Activated T-cell treated with anti-CD3 and anti-CD28 coated beads for 1 hour (primary cell): ENCODE results near the gene CAPN5.

Source experiments
- DNase-seq: peaks from one replicate; pipeline ENCODE4 v3.0.0-alpha.2; 2020; ENCODE audit warnings: low read depth

The CAPN5 gene

DNA sequence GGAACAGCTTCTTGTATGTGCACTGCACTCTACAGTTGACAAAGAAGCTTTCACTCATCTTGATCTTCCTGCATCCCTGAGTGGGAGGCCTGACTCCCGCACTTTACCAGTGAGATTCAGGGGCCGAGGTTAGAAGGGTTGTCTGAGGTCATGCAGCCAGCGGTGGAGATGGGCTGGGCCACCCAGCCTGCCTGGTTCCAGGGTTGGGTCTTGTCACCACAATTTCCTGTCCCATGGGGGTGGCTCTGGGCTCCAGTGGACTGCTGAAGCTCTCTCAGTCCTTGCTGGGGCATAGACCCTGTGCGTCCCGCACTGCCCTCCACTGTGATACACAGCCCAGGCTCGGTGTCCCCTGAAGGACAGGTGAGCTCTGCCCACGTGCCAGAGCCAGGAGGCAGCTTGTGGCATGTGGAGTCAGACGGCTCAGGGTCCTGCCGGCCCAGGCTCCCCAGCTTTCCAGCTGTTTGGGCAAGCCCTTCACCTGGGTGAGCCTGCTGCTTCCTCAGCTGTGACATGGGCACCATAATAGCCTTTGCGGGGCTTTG lies 54.4 kb downstream of the CAPN5 start:
- no peak for DNase-seq

DNA sequence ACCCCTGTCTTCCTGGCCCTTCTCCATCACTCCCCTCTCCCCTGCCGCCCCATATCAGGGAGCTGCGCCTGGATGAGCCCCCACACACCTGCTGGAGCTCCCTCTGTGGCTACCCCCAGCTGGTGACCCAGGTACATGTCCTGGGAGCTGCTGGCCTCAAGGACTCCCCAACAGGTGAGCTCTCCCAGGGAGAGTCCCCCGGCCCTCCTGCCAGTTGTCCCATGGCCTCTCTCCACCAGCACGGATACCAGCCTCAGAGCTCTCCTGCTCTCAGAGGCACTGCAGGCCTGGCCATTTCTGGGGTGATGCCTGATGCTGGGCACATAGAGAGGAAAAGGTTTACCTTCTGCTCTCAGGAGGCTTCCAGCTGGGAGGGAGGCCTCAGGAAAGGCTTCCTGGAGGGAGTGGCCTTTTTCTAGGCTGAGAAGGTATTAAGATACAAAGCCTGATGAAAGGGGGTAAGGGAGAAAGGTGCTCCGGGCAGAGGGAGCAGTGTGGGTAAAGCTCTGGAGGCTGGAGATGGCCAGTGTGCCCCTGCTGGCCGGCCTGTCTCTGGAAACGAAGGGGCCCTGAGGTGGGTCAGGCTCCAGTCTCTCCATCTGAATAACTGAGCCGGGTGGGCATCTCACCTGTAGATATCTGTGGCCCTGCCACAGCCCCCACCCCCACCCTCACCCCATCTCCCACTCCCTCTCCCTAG lies 55.3 kb downstream of the CAPN5 start:
- DNase-seq, result no peak

DNA sequence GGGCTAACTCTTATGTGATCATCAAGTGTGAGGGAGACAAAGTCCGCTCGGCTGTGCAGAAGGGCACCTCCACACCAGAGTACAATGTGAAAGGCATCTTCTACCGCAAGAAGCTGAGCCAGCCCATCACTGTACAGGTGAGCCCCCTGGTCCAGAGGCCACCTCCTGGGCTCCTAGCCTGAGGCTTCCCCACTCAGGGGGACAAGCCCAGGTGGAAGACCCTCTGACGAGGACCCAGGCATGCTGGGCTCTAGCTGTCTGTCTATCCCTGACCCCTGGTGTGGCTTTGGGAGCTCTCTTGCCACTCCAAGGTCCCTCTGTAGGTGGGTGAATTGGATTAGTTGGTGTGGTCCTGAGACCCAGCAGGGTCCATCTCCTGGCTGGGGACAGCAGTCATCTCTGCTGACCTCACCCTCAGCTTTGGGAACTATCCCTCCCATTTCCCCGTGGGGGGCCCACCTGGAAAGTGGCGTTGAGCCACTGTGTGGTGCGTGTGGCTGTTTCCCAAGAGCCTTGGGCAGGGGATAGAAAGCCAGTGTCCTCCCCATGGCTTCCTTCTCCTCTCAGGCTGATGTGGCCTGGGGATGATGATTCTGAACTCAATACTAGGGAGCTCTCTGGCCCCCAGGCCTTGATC lies 55.9 kb downstream of the CAPN5 start:
- DNase-seq, result no peak

DNA sequence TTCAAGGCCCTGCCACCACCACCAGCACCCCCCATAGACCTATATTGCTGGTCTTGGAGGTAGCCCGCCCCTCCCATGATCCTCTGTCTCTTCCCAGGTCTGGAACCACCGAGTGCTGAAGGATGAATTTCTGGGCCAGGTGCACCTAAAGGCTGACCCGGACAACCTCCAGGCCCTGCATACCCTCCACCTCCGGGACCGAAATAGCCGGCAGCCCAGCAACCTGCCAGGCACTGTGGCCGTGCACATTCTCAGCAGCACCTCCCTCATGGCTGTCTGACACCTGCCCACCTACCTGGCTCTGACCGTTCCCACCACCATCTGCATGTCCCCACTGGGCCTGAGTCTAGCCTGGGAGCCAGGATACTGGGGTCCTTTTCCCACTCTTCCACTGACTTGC lies 56.8 kb downstream of the CAPN5 start:
- DNase-seq, result no peak

DNA sequence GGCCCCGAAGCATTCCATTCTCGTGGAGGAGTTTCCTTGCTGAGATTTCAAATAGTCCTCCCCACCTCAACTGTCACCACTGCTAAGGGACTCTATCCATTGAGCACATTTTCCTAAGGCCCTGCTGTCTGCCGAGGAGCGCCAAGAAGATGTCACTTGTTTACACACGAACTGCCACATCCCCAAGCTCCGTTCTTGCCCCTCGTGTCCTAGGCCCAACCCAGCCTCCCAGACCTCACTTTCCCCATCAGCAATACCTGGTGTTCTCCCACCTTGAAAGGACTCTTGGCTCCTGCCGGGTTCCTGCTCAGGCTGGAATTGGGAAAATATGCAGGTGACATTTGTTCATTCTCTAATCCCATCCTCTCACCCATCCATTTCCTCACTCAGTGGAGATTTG lies 57.3 kb downstream of the CAPN5 start:
- no peak for DNase-seq

DNA sequence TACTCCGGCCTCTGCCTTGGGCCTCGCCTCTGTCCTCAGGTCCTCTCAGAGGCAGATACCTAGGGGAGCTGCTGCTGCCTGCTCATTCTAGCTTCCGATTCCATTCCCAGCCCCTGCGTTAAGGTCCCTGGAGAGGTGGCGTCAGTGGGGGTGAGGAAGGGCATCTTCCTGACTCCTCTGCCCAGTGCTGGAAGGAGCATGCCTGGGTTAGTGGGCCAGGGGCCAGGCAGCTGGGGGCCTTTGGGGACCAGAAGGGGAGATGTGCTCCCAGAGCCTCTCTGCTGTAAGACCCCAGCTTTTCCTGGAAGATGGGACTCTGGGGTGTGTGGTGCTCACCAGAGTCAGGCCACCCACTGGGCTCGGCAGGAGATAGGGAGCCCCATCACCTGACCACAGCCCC lies 57.7 kb downstream of the CAPN5 start:
- no peak for DNase-seq

DNA sequence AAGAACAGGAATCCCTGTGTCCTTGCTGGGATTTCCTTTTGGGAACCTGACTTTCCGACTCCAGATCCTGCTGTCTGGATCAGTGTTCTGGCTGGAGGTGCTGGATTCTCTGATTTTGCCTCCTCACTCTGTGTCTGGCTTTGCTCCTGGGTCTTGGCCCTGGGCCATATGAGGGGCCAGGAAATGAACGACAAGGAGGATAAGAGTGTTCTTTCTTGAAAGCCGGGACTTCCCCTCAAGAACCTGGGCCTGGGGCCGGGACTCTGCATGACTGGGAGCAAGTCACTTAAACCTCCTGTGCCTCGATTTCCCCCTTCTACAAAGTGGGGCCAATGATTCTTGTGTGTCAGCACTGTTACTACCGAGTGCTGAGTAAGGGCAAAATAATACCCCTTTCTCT lies 58.4 kb downstream of the CAPN5 start:
- no peak for DNase-seq

DNA sequence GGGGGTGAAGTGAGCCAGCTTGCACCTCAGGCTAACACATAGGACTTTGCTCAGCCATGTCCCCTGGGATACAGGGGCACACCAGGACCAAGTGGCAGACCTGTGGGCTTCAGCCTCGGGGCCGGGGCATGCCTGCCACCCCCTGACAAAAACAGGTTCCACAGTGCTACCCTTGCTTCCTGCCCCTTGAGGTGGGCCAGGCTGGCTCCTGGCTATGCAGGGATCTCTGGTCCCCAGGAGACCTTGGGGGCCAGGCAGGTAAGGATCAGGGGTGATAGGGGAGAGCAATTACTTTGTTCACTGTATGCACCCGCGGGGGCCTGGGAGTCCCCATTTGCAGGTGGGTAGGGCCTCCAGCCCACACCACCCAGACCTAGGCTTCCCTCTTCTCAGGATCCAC lies 58.9 kb downstream of the CAPN5 start:
- DNase-seq, result no peak

DNA sequence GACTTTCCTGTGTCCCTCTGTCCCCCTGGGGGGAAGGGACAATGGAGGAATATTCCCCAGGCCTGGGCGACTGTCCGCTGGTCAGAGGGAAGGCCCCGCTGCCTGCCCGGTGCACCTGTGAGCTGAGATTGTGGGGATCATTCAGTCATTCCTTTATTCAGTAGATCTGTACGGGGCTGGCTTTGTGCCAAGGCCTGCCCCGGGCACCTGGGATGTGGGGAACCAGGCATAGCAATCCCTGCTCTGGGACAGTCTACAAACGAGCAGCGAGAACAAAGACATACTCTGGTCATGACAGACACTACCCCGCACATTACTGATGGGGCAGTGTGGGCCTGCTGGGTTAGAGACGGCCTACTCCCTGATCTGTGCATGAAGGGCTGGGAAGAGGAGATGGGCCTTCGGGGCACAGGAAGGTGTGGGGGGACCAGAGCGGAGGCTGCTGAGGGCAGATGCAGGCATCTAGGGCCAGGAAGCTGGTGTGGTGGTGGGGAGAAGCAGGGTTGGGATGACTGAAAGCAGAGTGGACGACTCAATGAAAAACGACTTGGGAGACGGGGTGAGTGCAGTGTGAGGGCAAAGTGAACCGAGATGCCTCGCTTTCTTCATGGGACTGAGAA lies 59.5 kb downstream of the CAPN5 start:
- DNase-seq, result no peak

DNA sequence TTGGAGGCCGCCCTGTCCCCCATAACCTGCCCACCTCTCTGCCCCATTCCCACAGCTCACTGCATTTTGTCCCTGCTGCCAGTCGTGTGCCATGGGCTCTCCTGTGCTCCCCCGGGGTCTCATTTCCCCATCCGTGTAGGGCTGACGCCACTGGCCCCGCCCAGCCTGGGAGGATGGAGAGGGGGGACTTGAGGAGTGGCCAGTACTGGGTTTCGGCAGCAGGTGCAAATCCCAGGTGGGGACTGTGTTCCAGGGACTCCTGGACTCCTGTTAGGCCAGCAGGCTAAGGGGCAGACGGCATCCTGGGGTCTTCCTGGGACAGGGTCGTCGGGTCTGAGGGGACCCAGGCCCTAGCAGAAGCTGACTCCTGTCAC lies 60.1 kb downstream of the CAPN5 start:
- DNase-seq, result no peak

DNA sequence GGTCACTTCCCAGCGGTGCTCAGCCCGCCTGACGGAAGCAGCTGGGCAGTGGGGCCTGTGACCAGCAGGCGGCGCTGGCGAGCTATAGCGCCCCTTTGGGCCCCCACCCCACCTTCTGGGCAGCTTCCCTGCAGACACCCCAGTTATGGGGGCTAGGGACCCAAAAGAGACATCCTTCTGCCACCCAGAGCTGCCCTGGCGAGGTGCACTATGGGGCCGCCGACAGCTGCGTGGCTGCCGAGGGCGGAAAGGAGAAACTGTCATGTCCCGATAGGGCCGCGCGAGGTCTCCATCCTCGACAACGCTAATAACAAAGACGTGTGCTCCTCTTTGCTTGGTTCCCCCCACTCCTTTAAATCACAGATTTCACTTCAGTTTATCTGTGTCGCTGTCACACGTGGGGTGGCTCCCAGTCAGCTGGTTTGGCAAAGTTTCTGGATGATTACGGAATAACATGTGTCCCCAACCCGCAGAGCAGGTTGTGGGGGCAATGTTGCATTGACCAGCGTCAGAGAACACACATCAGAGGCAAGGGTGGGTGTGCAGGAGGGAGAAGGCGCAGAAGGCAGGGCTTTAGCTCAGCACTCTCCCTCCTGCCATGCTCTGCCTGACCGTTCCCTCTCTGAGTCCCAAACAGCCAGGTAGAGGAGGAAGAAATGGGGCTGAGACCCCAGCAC lies 60.6 kb downstream of the CAPN5 start:
- DNase-seq, result peak; percentile 46

DNA sequence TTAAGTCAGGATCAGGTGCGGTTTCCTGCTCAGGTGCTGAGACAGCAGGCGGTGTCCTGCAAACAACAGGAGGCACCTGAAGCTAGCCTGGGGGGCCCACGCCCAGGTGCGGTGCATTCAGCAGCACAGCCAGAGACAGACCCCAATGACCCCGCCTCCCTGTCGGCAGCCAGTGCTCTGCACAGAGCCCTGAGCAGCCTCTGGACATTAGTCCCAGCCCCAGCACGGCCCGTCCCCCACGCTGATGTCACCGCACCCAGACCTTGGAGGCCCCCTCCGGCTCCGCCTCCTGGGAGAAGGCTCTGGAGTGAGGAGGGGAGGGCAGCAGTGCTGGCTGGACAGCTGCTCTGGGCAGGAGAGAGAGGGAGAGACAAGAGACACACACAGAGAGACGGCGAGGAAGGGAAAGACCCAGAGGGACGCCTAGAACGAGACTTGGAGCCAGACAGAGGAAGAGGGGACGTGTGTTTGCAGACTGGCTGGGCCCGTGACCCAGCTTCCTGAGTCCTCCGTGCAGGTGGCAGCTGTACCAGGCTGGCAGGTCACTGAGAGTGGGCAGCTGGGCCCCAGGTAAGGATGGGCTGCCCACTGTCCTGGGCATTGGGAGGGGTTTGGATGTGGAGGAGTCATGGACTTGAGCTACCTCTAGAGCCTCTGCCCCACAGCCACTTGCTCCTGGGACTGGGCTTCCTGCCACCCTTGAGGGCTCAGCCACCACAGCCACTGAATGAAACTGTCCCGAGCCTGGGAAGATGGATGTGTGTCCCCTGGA lies 61.3 kb downstream of the CAPN5 start, which contains the start of gene MYO7A:
Gene MYO7A, plus strand, starts transcription at position 327 of the 772 bp plus-strand sequence. CDS start 2,389 bp downstream, outside the sequence.
- no peak for DNase-seq

DNA sequence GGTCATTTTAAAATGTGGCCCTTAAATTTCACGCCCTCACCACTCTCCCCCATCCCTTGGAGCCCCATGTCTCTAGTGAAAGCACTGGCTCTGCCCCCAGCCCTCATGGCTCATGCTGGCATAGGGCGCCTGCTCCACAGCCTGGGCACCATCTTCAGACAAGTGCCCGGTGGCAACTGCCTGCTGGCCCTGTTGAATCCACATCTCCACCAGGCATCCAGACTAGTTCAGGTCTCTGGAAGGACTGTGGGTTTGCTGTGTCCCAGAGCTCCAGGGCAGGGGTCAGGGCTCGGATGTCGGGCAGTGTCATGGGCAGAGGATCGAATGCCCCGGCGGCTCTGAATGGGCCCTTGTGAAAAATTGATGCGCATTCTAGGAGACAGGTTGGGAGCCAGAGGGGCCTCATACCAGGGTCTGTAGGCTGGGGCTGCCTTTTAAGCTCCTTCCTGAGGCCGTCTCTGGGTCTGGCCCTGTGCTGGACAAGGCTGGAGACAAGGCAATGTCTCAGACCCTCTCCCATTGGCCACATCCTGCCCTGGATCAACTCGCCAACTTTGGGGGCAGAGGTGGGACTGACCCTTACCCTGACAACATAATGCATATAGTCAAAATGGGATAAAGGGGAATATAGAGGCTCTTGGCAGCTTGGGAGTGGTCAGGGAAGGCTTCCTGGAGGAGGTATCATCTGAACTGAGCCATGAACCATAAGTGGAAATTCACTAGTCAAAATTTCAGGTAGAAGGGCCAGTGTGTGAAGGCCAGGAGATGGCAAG lies 62.5 kb downstream of the CAPN5 start:
- no peak for DNase-seq

DNA sequence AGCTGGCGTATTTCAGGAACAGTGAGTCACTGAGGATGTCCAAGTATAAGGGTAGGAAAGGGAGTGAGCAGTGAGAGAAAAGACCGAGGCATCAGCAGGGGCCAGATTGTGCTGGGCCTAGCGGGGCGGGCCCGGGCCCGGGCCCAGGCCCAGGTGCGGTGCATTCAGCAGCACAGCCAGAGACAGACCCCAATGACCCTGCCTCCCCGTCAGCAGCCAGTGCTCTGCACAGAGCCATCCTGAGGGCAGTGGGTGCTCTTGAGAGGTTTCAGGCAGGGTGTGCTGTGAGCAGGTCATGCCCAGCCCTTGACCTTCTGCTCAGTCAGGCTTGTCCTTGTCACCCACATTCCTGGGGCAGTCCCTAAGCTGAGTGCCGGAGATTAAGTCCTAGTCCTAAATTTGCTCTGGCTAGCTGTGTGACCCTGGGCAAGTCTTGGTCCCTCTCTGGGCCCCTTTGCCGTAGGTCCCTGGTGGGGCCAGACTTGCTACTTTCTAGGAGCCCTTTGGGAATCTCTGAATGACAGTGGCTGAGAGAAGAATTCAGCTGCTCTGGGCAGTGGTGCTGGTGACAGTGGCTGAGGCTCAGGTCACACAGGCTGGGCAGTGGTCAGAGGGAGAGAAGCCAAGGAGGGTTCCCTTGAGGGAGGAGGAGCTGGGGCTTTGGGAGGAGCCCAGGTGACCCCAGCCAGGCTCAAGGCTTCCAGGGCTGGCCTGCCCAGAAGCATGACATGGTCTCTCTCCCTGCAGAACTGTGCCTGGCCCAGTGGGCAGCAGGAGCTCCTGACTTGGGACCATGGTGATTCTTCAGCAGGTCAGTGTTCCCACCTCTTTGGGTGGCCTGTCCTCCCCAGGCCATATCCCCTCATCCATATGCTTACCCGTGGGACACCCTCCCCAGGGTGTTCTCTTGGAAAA lies 63.3 kb downstream of the CAPN5 start:
- no peak for DNase-seq

DNA sequence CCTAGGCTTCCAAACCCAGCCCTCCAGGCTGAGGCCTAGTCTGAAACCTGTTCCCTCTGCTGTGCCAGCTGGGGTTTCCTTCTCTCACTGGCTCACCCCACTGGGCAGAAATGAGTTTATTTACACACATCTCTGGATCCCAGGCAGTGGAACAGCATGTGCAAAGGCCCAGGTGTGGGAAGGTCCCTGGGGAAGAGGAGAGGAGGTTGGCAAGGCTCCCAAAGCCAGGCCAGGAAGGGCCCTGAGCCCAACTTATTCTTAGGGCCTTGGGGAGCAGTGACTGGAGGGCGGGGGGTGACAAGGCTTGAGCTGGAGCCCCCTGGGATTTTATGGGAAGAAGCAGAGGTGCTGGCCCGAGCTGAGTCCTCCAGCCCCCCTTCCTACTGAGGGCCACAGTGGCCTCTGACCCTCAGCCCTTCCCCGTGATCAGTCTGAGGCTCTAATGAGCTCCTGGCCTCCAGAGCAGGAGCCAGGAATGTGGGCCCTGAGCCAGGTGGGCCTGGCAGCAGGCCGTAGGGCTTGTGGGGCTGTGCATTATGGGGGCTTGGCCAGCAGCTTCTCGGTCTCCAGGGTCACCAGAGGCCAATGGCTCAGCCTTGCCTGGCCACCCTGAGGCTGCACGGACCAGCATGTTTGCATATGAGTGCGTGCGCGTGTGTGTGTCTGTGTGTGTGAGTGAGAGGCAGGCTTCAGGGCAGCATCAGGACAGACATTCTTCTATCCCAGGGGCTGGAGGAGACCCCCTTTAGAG lies 64.2 kb downstream of the CAPN5 start:
- no peak for DNase-seq

DNA sequence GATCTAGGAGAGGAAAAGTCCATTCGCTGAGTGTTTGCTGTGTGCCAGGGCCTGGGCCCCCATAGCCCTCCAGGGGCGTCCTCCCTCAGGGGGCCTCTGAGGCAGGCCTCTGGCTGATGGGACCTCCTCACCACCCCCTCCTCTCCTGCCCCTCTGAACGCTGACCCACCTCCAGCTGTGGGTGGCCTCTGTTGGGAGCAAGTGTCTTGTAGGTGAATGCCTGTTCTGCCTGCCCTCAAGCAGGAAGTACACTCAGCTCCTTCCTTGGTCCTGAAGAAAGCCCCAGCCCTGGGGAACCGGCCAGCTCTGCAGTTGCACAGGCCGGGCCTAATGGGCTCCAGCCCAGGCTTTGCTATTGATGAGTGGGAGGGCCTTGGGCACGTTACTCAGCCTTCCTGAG lies 64.8 kb downstream of the CAPN5 start:
- DNase-seq, result no peak

DNA sequence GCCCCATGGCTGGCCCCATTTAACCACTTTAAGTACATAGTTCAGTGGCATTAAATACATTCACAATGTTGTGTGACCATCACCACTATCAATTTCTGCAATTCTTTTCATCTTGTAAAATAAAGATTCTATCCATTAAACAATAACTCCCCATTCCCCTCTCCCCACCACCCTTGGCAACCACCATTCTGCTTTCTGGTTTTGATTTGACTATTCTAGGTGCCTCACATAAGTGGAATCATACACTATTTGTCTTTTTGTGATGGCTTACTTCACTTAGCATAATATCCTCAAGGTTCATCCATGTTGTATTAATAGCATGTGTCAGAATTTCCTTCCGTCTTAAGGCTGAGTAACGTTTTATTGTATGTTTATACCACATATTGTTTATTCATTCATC lies 68.3 kb downstream of the CAPN5 start:
- DNase-seq, result no peak

DNA sequence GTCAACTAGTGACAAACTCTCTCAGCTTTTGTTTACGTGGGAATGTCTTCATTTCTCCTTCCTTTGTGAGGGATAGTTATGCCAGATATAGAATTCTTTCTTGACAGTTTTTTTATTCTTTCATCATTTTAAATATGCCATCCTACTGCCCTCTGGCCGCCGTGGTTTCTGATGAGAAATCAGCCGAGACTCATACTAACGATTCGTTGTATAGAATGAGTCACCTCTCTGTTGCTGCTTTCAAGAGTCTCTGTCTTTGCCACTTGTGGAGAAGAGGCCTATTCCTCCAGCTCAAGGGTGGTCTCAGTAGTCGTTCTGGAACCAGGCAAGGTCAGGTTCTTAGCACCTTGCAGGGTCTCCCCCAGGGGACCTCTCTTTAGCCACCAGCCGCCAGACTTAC lies 69.3 kb downstream of the CAPN5 start:
- DNase-seq, result no peak

DNA sequence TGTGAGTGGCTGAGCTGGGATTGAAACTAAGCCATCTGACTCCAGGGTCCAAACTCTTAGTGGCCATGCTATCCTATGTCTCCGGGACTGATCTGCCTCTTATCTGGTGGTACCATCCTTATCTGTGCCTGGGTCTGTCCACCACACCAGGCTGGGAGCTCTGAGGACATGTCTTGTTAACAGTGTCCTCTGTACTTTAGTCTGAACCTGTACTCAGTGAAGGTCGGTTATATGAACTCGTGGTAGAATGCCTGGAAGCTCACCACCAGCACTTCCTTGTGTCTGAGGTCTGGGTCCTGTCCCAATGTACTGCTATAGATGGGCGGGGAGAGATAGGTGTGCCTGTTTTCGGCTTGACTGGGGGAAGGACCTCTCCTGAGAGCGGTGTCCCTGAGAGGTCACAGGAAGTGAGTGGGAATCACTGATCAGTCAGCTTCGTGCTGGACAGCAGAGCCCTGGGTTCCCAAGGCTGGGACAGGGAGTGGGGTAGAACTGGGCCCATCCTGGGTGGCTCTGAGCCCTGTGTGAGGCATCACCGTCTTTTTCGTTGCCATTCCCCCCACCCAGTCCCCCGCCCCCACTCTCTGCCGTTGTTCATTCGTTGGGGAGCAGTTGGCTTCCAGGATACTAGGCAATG lies 70.1 kb downstream of the CAPN5 start:
- DNase-seq, result no peak
